Measurements from ENCODE around the gene HCFC1.
A peak's percentile ranks its signal among the peaks of the same experiment; 100 is the strongest.

HCFC1 gene

GRCh38 chrX:153922932-153923857 is 48.4 kb downstream of the HCFC1 start:
- DNase-seq (ENCODE audit: low spot score) = peak; percentile 79

- no peak for DNase-seq (ENCODE audit: low spot score)
Observed at GRCh38 chrX:153921511-153922446, 49.8 kb downstream of the HCFC1 start.

GRCh38 chrX:153921070-153921469 is 50.5 kb downstream of the HCFC1 start:
- no peak for DNase-seq (ENCODE audit: low spot score)

- no peak for DNase-seq (ENCODE audit: low spot score)
Observed at GRCh38 chrX:153920546-153920945, 51.1 kb downstream of the HCFC1 start.

- DNase-seq (ENCODE audit: low spot score) = no peak
Observed at GRCh38 chrX:153919281-153919680, 52.3 kb downstream of the HCFC1 start.

GRCh38 chrX:153917869-153918268 is 53.7 kb downstream of the HCFC1 start:
- no peak for DNase-seq (ENCODE audit: low spot score)

- no peak for DNase-seq (ENCODE audit: low spot score)
Observed at GRCh38 chrX:153913701-153914100, 57.9 kb downstream of the HCFC1 start.

- no peak for DNase-seq (ENCODE audit: low spot score)
Observed at GRCh38 chrX:153913211-153913610, 58.4 kb downstream of the HCFC1 start.

GRCh38 chrX:153911798-153912197 is 59.8 kb downstream of the HCFC1 start:
- DNase-seq (ENCODE audit: low spot score) = no peak

GRCh38 chrX:153910446-153910845 is 61.2 kb downstream of the HCFC1 start:
- DNase-seq (ENCODE audit: low spot score) = no peak

GRCh38 chrX:153909980-153910360 is 61.6 kb downstream of the HCFC1 start:
- no peak for DNase-seq (ENCODE audit: low spot score)

GRCh38 chrX:153909024-153909979 is 62.3 kb downstream of the HCFC1 start:
- DNase-seq (ENCODE audit: low spot score) = no peak

GRCh38 chrX:153908219-153908860 is 63.3 kb downstream of the HCFC1 start:
- no peak for DNase-seq (ENCODE audit: low spot score)

- no peak for DNase-seq (ENCODE audit: low spot score)
Observed at GRCh38 chrX:153907456-153907855, 64.2 kb downstream of the HCFC1 start.

GRCh38 chrX:153906126-153906917 is 65.3 kb downstream of the HCFC1 start:
- DNase-seq (ENCODE audit: low spot score) = no peak

- no peak for DNase-seq (ENCODE audit: low spot score)
Observed at GRCh38 chrX:153905481-153906095, 66.0 kb downstream of the HCFC1 start.

GRCh38 chrX:153903991-153904957 is 67.3 kb downstream of the HCFC1 start, which contains the start of gene AVPR2:
AVPR2 (plus strand) TSS chrX:153904673; CDS start chrX:153905146, 473 bp downstream.
- DNase-seq (ENCODE audit: low spot score) = no peak

- no peak for DNase-seq (ENCODE audit: low spot score)
Observed at GRCh38 chrX:153903238-153903980, 68.2 kb downstream of the HCFC1 start.
